T-helper 2 cell treated with Interferon-gamma antibody and Interleukin-4, amounts not matched to agents 5 μg/mL and 100 μg/mL, for 36 hours (primary cell): ENCODE results near the gene GRID1.

Experiments used
- DNase-seq: peaks from one replicate; pipeline ENCODE4 v3.0.0; 2021; ENCODE audit warnings: low spot score
- H3K27ac Mint-ChIP-seq: one replicate; pipeline ENCODE4 v1.8.0; 2021; ENCODE audit warnings: mild to moderate bottlenecking, mixed read lengths
- H3K27me3 Mint-ChIP-seq: one replicate; pipeline ENCODE4 v1.8.0; 2021; ENCODE audit warnings: low read depth, mixed read lengths
- H3K36me3 Mint-ChIP-seq: one replicate; pipeline ENCODE4 v1.8.0; 2021; ENCODE audit warnings: low read depth, mixed read lengths
- H3K4me1 Mint-ChIP-seq: one replicate; pipeline ENCODE4 v1.8.0; 2021; ENCODE audit warnings: low read depth, mixed read lengths
- H3K4me3 Mint-ChIP-seq: one replicate; pipeline ENCODE4 v1.8.0; 2022; ENCODE audit warnings: mild to moderate bottlenecking, moderate library complexity, mixed read lengths
- H3K9me3 Mint-ChIP-seq: one replicate; pipeline ENCODE4 v1.8.0; 2021; ENCODE audit warnings: mixed read lengths

Gene GRID1

DNA sequence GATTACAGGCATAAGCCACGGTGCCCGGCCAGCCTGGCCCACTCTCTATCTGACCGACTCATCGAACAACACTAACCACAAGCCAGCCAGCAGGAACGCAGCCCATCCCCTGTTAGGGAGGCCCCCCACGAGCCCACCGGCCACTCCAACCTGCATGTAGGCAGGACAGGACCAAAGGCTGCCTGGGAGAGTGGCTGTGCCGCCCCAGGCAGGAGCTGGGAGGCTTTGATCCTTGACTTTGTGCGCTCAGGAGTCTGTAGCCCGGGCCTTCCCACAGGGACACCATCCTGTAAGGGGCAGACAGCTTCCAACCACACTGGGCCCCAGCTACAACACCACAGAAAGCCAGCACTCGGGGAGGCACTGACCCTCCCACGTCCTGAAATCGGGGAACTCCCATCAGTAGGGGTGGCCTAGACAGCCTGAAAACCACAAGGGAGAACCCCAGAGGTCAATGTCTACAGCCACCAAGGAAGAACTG, 29.4 kb downstream of the GRID1 start:
- Mint-ChIP-seq H3K4me1 (no peaks in the 10 kb centered on the region), H3K9me3 (no peaks in the 10 kb centered on the region), H3K36me3 (no peaks in the 10 kb centered on the region), H3K27ac (no peak overlapping the region), H3K27me3 (no peaks in the 10 kb centered on the region), H3K4me3 (no peak overlapping the region)
- no peak for DNase-seq

DNA sequence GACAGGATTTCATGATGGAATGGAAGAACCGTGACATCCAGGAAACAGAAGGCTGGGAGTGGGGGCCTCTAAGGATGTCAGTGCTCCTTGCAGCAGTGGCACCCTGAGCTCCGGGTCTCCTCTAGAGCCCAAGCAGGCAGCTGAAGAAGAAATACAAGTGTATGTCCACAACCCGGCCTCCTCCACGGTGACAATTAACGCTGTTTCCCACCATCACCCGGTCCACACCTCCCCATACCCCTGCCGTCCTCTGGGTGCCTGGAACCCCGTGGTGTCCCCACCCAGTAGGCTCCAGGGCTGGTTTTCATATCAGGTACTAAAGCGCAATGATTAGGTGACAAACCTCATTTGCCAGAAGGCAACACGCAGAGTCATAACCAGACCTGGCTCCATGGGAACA, 30.3 kb downstream of the GRID1 start:
- Mint-ChIP-seq H3K36me3 (no peaks in the 10 kb centered on the region), H3K4me3 (no peak overlapping the region), H3K27me3 (no peaks in the 10 kb centered on the region), H3K27ac (no peak overlapping the region), H3K9me3 (no peaks in the 10 kb centered on the region), H3K4me1 (no peaks in the 10 kb centered on the region)
- DNase-seq, result no peak

DNA sequence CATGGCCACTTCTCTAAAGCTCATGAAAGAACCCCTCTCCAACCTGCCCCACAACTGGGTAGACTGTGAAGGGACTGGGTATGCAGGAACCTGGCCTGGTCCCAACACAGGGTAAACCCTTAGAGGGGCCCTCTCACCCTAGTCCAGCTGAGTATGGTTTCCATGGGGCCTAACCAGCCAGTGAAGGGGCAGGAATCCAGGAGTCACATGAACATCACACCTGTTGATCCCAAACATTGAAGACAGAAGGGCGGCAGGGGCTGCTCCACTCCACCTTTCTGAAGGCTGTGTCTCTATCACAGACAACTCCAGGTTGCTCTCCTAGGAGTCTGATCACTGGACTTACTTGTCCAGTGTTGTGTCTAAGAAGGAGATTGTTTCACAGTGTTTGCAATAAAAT, 30.8 kb downstream of the GRID1 start:
- no peaks in the 10 kb centered on the region for H3K9me3 Mint-ChIP-seq
- H3K27me3 Mint-ChIP-seq, result no peaks in the 10 kb centered on the region
- H3K4me3 Mint-ChIP-seq, result no peak overlapping the region

DNA sequence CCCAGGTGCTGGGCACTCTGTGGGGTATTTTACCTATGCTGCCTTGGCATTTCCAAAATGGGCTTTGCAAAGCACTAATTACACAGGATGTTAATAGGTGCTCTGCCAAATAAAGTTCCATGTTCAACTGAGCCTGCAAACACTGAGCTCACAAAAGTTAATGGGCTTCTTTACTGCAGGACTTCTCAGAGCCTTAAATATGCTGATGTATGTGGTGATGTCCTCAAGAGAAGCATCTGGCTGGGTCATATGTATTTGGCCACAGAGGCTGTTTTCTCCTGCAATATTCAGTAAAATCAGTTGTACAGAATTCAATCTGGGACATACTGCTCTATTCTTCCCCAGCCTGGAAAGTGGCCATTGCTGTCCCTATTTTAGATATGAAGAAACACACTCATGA, 31.3 kb downstream of the GRID1 start:
- Mint-ChIP-seq H3K4me1 (no peaks in the 10 kb centered on the region), H3K27me3 (no peaks in the 10 kb centered on the region), H3K36me3 (no peaks in the 10 kb centered on the region), H3K9me3 (no peaks in the 10 kb centered on the region), H3K4me3 (no peak overlapping the region), H3K27ac (no peak overlapping the region)
- DNase-seq, result no peak

More for the DNA sequence above, 30.8 kb downstream of the GRID1 start:
- Mint-ChIP-seq H3K27ac (no peak overlapping the region), H3K36me3 (no peaks in the 10 kb centered on the region), H3K4me1 (no peaks in the 10 kb centered on the region)
- DNase-seq, result no peak

DNA sequence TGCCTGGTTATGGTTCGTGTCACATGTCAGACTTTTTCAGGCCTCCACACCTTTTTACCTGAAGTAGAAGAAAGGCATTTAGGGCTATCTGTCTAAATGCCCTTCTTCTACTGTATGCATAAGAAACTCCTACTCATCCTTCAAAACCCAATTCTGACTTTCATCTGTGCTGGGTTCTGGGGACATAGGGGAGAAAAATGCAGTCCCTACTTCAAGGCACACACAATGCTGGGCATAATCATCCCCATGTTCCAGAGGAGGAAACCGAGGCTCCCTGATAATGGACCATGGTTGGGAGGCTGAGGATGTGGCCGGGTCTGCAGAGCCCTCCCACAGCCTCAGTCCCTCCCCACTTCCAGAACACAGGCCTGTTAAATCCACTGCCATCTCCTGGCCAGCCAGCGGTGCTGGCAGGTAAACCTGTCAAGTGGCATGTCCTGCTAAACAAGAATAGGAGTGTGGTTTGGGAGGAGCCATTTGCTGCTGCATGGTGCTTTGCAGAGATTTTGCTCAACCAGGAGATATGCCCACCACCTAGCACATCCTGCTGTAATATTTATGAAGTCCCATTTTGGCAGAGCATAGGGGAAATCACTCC, 32.0 kb downstream of the GRID1 start:
- no peak overlapping the region for H3K4me3 Mint-ChIP-seq
- no peaks in the 10 kb centered on the region for H3K36me3 Mint-ChIP-seq
- H3K27ac Mint-ChIP-seq, result no peak overlapping the region
- H3K9me3 Mint-ChIP-seq, result no peaks in the 10 kb centered on the region
- no peak for DNase-seq
- no peaks in the 10 kb centered on the region for H3K27me3 Mint-ChIP-seq
- H3K4me1 Mint-ChIP-seq, result no peaks in the 10 kb centered on the region

DNA sequence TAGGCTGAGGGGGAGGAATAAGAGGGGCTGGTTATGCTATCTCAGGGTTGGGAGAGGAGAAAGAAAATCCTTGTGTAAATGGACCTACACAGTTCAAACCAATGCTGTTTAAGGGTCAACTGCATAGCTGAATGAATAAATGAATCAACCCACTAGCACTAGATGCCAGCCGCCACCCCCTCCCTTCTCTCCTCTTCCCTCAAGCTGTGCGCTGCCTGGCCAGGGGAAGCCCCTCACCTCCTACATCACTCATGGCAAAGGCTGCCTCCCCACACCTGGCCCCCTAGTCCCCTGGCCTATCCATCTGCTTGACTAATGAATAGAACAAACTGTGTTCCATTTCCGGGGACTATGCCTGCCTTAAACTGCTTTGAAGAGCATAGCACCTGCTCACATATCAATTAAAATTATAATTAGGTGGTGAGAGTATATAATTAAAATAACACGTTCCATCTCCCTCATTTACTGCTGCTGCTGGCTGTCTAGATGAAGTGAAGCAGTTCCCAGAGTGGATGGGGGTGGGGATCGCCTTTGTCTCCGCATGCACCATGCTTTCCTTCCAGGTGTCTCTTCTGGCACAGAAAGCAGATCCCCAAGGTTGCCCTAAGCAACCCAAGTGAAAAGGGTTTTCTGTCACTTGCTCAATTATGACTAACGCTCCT, 32.6 kb downstream of the GRID1 start:
- H3K4me3 Mint-ChIP-seq, result no peak overlapping the region
- DNase-seq, result no peak
- no peaks in the 10 kb centered on the region for H3K9me3 Mint-ChIP-seq
- H3K27ac Mint-ChIP-seq, result no peak overlapping the region
- H3K27me3 Mint-ChIP-seq, result no peaks in the 10 kb centered on the region
- no peaks in the 10 kb centered on the region for H3K36me3 Mint-ChIP-seq
- no peaks in the 10 kb centered on the region for H3K4me1 Mint-ChIP-seq

DNA sequence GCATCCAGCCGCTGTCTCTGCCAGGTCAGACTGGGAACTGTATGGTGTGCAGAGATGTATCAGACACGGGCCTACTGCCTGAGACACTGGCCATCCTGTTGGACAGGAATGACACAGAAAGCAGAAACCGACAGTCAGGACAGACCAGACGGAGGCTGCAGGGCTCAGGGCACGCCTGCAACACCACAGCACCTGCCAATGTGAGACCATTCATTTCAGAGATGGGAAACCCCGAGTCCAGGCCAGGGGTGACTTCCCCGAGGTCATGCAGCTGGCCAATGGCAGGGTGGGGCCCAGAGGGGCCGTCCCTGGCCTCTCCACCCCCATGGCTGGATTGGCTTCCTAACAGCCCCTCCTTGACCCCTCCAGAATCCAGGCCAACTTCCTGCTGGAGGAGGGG, 34.7 kb downstream of the GRID1 start:
- DNase-seq, result no peak
- H3K4me3 Mint-ChIP-seq, result no peak overlapping the region
- H3K27me3 Mint-ChIP-seq, result no peaks in the 10 kb centered on the region

DNA sequence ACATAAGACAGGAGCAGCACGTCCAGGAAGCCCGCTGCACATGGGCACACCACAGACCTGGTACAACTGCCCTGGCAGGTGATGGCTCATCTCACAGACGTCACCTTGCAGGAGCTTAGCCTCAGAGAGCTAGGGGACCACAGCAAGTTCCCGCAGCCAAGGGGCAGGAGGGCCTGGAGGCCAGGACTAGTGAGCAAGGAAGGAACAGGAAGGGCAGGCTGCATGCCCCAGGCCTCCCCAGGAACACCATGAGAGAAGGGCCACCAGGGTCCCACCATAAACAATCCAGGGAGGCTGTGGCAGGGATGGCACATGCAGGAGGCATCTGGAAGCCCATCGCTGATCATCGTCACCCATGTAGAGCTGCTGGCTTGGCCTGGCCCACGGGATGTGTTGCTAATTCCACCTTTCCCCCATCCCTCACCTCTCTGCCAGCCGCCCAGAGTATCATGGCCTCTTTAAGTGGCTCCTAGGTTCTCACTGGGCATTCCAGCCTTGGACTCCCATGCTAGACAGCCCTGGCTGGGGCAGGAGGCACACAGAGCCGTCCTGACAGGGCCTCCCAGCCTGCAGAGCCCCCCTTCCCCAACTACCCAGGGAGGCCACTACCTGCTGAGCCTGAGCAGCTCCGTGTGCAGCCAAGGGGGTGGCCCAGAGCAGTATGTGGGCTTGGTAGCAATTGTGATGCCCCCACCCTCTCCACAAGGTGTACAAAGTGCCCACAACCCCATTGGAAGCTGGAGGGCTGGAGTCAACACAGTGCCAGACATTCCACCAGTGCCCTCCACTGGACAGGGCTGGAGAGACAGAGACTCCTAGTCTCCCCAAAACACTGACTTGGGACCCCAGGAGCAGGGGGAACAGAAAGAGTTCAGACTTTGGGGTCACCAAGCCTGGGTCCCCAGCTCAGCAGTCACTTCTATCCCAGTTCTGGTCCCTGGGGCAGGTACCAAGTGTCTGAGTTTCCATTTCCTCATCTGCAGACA, 35.5 kb downstream of the GRID1 start:
- H3K27ac Mint-ChIP-seq, result no peak overlapping the region
- H3K4me3 Mint-ChIP-seq, result no peak overlapping the region
- peaks cover 2% of the 10 kb centered on the region for H3K27me3 Mint-ChIP-seq
- no peaks in the 10 kb centered on the region for H3K9me3 Mint-ChIP-seq
- no peaks in the 10 kb centered on the region for H3K4me1 Mint-ChIP-seq
- no peak for DNase-seq
- H3K36me3 Mint-ChIP-seq, result no peaks in the 10 kb centered on the region

More for the DNA sequence above, 34.7 kb downstream of the GRID1 start:
- H3K27ac Mint-ChIP-seq, result no peak overlapping the region
- no peaks in the 10 kb centered on the region for H3K9me3 Mint-ChIP-seq
- H3K36me3 Mint-ChIP-seq, result no peaks in the 10 kb centered on the region
- H3K4me1 Mint-ChIP-seq, result no peaks in the 10 kb centered on the region

DNA sequence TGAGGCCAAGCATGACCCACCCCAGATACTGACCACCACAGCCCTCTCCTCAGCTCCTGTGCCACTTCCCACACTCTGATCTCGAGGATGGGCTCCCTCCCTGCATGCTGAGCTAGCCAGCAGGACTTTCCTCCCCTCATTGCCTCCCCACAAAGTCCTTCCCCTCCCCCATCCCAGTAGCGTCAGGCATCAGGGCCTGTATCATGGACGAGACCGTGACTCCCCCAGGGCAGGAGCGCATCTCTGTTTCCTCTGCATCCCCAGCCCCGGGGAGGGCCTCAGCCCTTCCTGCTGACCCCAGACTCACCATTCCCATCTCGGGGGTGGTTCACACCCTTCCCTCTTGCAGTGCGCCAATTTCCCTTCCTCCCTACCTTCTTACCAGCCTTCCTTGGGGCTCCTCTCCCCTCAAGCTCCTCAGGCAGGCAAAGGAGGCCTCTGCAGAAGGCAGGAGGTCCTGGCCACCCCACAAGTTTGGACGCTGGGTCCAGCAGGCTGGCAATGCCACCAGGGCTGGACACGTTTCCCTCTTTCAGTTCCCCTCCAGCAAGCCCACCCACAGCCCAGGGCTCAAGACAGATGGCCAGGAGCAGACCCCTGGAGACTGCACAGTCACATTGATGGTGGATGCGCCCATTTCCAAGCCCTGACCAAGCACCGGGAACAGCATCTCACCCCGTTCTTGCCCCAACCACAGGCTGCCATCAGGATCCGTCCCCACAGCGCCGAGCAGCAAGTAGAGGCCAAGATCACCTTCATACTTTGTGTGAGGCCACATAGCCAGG, 36.5 kb downstream of the GRID1 start:
- H3K27me3 Mint-ChIP-seq, result peaks cover 6% of the 10 kb centered on the region
- no peak overlapping the region for H3K27ac Mint-ChIP-seq
- H3K9me3 Mint-ChIP-seq, result no peaks in the 10 kb centered on the region
- no peak overlapping the region for H3K4me3 Mint-ChIP-seq
- H3K36me3 Mint-ChIP-seq, result no peaks in the 10 kb centered on the region
- H3K4me1 Mint-ChIP-seq, result no peaks in the 10 kb centered on the region
- DNase-seq, result no peak

DNA sequence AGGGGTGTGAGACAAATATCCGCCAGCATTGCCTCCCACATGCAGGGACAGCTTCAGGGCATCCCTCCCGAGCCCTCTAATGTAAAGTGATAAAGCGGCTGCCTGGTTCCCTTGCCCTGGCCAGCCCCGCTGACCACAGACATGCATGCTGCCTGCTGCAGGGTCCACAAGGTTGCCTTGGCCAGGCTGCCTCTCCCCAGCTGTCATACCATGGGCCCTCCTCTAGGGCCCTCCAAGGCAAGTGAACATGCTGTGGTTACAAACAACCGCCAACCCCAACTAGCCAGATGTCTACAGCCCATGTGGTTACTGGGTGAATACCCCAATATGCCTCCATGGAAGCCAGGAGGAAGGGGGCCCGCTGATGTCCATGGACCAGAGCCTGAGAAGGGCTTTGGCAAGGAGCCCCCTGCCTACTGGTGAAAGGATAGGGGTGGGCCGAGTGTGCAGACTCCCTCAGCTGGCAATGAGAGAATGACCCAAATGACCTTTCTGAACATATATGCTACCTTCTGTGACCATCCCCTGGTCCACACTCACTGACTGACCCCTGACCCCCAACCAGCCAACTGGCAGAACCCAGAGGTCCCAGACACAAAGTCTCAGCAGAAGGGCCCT, 37.4 kb downstream of the GRID1 start:
- Mint-ChIP-seq H3K9me3 (no peaks in the 10 kb centered on the region), H3K27me3 (peaks cover 6% of the 10 kb centered on the region), H3K27ac (no peak overlapping the region), H3K4me1 (no peaks in the 10 kb centered on the region), H3K36me3 (no peaks in the 10 kb centered on the region), H3K4me3 (no peak overlapping the region)
- DNase-seq, result no peak

DNA sequence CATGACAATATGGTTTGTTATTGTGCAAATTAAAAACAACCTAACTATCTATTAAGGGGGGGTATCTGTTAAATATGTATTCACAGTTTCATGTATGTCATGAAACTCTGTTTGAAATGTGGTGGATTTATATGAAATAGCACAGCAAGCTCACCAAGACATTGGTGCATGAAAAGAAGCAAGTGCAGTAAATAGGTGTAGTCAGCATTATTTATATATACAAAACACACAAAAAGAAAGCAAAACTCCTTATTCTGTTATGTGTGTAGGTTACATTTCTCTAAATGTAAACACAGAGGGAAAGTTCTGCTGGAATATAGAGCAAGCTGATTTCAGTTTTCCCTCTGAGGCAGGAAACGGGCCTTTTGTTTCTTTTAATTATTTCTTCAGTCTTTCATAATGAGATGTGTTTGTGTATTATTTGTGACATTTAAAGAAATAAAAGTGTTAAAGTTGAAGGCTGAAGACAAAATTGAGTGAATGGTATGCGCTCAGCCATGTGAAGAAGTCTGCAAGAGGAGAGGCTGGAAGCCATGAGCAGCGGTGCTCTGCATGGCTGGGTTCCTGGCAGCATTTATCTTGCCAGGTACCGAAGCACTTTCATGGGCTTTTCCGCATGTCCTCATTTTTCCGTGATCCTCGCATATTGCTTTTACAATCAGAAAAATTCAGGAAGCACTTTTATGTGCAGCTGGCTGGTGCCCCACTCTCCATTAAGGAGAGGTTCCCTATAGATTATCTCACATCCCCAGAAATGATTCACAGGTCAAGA, 38.5 kb downstream of the GRID1 start:
- H3K36me3 Mint-ChIP-seq, result no peaks in the 10 kb centered on the region
- H3K27ac Mint-ChIP-seq, result no peak overlapping the region
- DNase-seq, result no peak
- H3K27me3 Mint-ChIP-seq, result peaks cover 6% of the 10 kb centered on the region
- no peaks in the 10 kb centered on the region for H3K9me3 Mint-ChIP-seq
- no peaks in the 10 kb centered on the region for H3K4me1 Mint-ChIP-seq
- H3K4me3 Mint-ChIP-seq, result no peak overlapping the region

DNA sequence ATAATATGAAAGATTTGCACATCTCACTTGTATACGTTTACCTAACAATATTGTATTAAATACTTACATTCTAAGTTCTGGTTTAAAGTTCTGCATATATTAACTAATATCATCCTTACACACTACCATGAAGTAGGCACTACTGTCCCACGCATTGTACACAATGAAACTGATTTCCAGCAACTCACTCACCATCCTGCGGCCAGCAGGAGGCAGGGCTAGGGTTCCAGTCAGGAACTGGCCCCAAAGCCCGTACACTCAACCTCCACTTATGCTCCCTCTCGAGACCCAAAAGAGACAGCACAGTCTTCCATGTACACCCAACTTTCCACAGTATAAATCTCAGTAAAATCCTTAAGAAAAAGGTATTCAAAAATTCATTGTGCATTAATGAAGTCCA, 41.4 kb downstream of the GRID1 start:
- peaks cover 6% of the 10 kb centered on the region for H3K27me3 Mint-ChIP-seq
- H3K36me3 Mint-ChIP-seq, result no peaks in the 10 kb centered on the region

DNA sequence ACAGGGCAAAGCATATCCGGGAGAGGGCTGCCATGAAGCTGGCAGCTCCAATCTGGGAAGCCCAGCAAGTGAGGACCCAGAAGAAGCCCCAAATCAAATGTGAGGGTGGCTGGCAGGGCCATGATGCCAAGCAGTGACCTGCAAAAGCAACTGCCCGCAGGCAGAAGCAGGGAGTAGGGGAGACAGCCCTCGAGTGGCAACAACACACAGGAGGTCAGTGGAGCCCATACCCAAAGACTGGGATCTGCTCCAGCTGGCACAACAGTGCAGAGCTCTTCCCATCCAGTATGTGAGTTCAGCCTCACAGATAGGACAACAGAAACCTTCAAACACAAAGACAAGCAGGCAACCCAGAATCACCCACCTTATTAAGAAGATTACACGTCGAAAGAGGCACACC, 45.0 kb downstream of the GRID1 start:
- no peak overlapping the region for H3K27ac Mint-ChIP-seq
- no peak for DNase-seq
- H3K27me3 Mint-ChIP-seq, result peaks cover 6% of the 10 kb centered on the region
- H3K9me3 Mint-ChIP-seq, result no peaks in the 10 kb centered on the region
- no peaks in the 10 kb centered on the region for H3K36me3 Mint-ChIP-seq
- no peak overlapping the region for H3K4me3 Mint-ChIP-seq
- no peaks in the 10 kb centered on the region for H3K4me1 Mint-ChIP-seq

More for the DNA sequence above, 41.4 kb downstream of the GRID1 start:
- Mint-ChIP-seq H3K4me3 (no peak overlapping the region), H3K27ac (no peak overlapping the region), H3K9me3 (no peaks in the 10 kb centered on the region), H3K4me1 (no peaks in the 10 kb centered on the region)
- no peak for DNase-seq
